ENCODE results near the gene VPS45. TPM values are rescaled to one million over a fixed set of nuclear protein-coding genes. Genes with fewer than 3 reads are reported as not detected.

The VPS45 gene
- total RNA-seq, 6 experiments from 2014 or later: 35.6 to 43.3 (median 37.1) TPM

DNA sequence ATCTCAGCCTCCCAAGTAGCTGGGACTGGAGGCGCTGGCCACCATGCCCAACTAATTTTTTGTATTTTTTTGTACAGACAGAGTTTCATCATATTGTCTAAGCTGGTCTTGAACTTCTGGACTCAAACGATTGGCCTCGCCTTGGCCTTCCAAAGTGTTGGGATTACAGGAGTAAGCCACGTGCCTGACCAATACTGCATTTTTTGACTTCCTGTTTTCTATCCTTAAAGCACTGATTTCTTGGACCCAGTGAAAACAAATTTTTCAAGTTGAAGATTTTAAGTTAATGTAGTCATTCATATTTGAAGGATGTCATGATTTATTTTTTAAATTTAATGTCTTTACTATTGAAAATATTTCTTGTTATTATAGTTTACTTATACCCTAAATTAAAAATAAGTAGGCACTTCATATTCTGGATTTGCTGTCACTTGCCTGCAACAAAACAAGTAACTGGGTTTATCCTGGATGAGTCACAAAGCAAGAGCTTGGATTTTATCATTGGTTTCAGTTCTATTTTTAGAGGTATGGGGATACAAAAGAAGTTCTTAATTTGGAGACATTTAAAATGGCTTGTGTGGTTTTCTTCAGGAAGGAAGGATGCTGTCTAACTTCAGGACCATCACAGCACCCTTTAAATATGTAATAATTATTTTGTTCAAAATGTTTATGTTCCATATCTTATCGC, 2.2 kb upstream of the VPS45 start:
- H3K27me3 Mint-ChIP-seq (ENCODE audit: insufficient read depth): no peaks in the 10 kb centered on the region
- peak overlapping the region; percentile 98 for H3K4me3 Mint-ChIP-seq
- H3K36me3 Mint-ChIP-seq (ENCODE audit: low read depth): peaks cover 23% of the 10 kb centered on the region
- H3K4me1 Mint-ChIP-seq (ENCODE audit: low read depth): peaks cover 57% of the 10 kb centered on the region
- H3K27ac Mint-ChIP-seq: peak overlapping the region; percentile 66
- no peaks in the 10 kb centered on the region for H3K9me3 Mint-ChIP-seq
- TF ChIP-seq, protein P1, sequence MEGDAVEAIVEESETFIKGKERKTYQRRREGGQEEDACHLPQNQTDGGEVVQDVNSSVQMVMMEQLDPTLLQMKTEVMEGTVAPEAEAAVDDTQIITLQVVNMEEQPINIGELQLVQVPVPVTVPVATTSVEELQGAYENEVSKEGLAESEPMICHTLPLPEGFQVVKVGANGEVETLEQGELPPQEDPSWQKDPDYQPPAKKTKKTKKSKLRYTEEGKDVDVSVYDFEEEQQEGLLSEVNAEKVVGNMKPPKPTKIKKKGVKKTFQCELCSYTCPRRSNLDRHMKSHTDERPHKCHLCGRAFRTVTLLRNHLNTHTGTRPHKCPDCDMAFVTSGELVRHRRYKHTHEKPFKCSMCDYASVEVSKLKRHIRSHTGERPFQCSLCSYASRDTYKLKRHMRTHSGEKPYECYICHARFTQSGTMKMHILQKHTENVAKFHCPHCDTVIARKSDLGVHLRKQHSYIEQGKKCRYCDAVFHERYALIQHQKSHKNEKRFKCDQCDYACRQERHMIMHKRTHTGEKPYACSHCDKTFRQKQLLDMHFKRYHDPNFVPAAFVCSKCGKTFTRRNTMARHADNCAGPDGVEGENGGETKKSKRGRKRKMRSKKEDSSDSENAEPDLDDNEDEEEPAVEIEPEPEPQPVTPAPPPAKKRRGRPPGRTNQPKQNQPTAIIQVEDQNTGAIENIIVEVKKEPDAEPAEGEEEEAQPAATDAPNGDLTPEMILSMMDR (IDR thresholded peaks at IDR 0.05): no peak
- peak; percentile 64 for DNase-seq

DNA sequence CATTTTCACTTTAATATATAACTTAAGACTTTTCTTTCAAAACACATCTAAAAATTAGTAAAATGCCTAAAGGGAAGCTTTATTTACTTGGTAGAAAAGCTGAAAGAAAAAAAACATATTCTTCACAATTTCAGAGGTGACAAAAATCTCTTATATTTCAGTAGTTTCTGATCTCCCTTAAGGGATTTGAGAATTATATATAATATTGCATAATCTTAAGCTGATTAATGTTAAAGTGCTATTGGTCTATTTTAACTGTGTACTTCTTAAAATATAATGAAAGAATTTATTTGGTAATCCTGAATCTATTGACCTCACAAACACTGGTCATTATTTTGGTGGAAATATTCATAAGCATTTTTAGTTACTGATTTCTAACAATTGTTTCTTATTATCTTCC, 1.2 kb upstream of the VPS45 start:
- peaks cover 23% of the 10 kb centered on the region for H3K36me3 Mint-ChIP-seq (ENCODE audit: low read depth)
- no peak for DNase-seq
- H3K4me3 Mint-ChIP-seq: peak overlapping the region; percentile 98
- no peaks in the 10 kb centered on the region for H3K9me3 Mint-ChIP-seq
- TF ChIP-seq, protein P1 (IDR thresholded peaks at IDR 0.05): no peak
- H3K4me1 Mint-ChIP-seq (ENCODE audit: low read depth): peaks cover 55% of the 10 kb centered on the region
- no peaks in the 10 kb centered on the region for H3K27me3 Mint-ChIP-seq (ENCODE audit: insufficient read depth)
- peak overlapping the region; percentile 98 for H3K27ac Mint-ChIP-seq

DNA sequence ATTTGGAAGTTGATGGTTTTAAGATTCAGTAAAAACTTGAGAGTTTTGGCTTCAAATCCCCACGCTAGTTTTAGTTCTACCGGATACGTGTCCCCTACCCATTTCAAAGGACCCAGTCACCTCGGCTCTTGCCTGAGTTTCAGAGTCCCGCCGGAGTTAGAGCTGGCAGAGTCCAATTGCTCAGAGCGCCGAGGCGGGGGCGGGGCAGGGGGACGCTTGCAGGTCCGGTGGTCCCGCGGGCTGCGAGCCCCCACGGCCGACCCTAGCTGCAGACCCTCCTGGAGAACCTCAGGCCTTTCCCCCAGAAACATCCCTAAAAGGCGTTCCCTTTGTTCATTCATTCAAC, 765 bp upstream of the VPS45 start:
- peak overlapping the region; percentile 98 for H3K27ac Mint-ChIP-seq

DNA sequence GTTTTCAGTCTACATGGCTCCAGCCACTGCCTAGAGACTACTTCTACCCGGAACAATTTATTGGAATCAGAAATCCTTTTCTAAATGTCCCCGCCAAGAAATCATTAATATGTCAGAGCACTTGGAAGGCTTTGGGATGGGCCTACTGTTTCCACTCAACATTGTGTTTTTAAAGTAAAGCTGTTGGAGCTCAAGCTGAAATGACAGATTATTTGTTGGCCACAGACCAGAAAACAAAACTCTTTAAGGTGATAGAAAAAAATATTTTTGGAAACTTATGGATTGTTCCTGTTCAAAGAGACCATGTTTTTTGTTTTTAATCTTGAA, 496 bp downstream of the VPS45 start:
- no peaks in the 10 kb centered on the region for H3K9me3 Mint-ChIP-seq
- DNase-seq: no peak
- H3K27me3 Mint-ChIP-seq (ENCODE audit: insufficient read depth): no peaks in the 10 kb centered on the region; the same call in 1 of the 2 replicates
- TF ChIP-seq, protein P1 (IDR thresholded peaks at IDR 0.05): no peak
- peaks cover 42% of the 10 kb centered on the region for H3K4me1 Mint-ChIP-seq (ENCODE audit: low read depth)
- peak overlapping the region; percentile 98 for H3K27ac Mint-ChIP-seq
- H3K4me3 Mint-ChIP-seq: peak overlapping the region; percentile 98
- peaks cover 24% of the 10 kb centered on the region for H3K36me3 Mint-ChIP-seq (ENCODE audit: low read depth)

More for the DNA sequence above, 765 bp upstream of the VPS45 start:
- DNase-seq: no peak
- Mint-ChIP-seq H3K4me1 (ENCODE audit: low read depth) (peaks cover 50% of the 10 kb centered on the region), H3K36me3 (ENCODE audit: low read depth) (peaks cover 23% of the 10 kb centered on the region), H3K9me3 (no peaks in the 10 kb centered on the region), H3K4me3 (peak overlapping the region; percentile 98), H3K27me3 (ENCODE audit: insufficient read depth) (no peaks in the 10 kb centered on the region)
- TF ChIP-seq, protein P1 (IDR thresholded peaks at IDR 0.05): no peak

DNA sequence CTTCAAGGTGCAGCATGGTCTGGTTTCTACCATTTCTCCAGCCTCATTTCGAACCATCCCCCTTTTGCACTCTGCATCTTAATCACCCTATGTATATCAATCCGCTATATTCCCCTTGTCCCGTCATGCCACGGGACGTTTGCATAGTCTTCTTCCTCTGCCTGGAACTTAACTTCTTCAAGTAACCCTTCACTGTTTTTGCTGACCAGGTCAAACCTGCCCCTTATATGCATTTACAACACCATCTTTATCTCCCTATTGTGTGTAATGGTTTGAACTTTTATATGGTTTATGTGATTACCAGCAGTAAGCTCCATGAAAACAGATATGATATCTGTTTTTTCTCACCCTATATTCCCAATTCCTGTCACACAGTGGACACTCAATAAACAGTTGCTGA, 2.3 kb downstream of the VPS45 start:
- TF ChIP-seq, protein P1 (IDR thresholded peaks at IDR 0.05): no peak
- H3K4me3 Mint-ChIP-seq: 0 out of 2 replicates have a peak overlapping the region, but pooled peaks have one; percentile 0
- peaks cover 34% of the 10 kb centered on the region for H3K4me1 Mint-ChIP-seq (ENCODE audit: low read depth)
- no peaks in the 10 kb centered on the region for H3K9me3 Mint-ChIP-seq
- DNase-seq: no peak
- no peak overlapping the region for H3K27ac Mint-ChIP-seq
- no peaks in the 10 kb centered on the region; the same call in 1 of the 2 replicates for H3K27me3 Mint-ChIP-seq (ENCODE audit: insufficient read depth)
- H3K36me3 Mint-ChIP-seq (ENCODE audit: low read depth): peaks cover 31% of the 10 kb centered on the region

Data from HFFc6 (cell line).